Stomach (tissue), 4 donors: ENCODE results near the gene TMEM182.

Source experiments
- CTCF ChIP-seq, 7 experiments: fragments of 450-650 bp in 4 of 7; fragments of 200-600 bp in 3 of 7; sonication (generic) in 3 of 7; IDR thresholded peaks; one replicate each; pipeline ENCODE4 v1.5.1; 2016 to 2019; ENCODE audit warnings: antibody characterized with exemption in 7 of 7, control low read depth in 2 of 7, mild to moderate bottlenecking in 1 of 7
- EP300 ChIP-seq: sonication (generic); formaldehyde crosslinking; IDR thresholded peaks from one replicate; pipeline ENCODE4 v1.6.1; 2017; ENCODE audit warnings: antibody characterized with exemption
- POLR2A ChIP-seq, 4 donors: fragments of 450-650 bp; IDR thresholded peaks; one replicate each; pipeline ENCODE4 v1.6.1; 2016; ENCODE audit warnings: antibody characterized with exemption in 4 of 4, control low read depth in 2 of 4, mild to moderate bottlenecking in 1 of 4, moderate library complexity in 1 of 4

- TF ChIP-seq EP300, result no peak
- TF ChIP-seq POLR2A (IDR thresholded peaks at IDR 0.05), result no peak
- TF ChIP-seq CTCF (IDR thresholded peaks at IDR 0.05), result no peak
Measured at GRCh38 chr2:102717308-102718018, 44.4 kb upstream of the TMEM182 start.
